Caco-2 (cell line): Measurements from ENCODE around the gene ZFPL1. TPM values are rescaled to one million over a fixed set of nuclear protein-coding genes. Genes with fewer than 3 reads are reported as not detected.

Experiments used
- BruUV-seq: library from RNA; stranded (reverse); fragments of 400-500 nt; replicated peaks from 2 replicates; lab custom pipeline; 2021; lab: Mats Ljungman, UMichigan
- CTCF ChIA-PET: fragments of 300-600 bp; sonication (Branson Sonifier 250); formaldehyde crosslinking; loops from one replicate; lab custom pipeline; 2022; ENCODE audit warnings: antibody characterized with exemption; lab: Charles Lee
- POLR2A ChIA-PET: fragments of 300-600 bp; sonication (Branson Sonifier 250); formaldehyde crosslinking; loops from one replicate; lab custom pipeline; 2022; ENCODE audit warnings: antibody characterized with exemption; lab: Charles Lee
- DNase-seq, 2 experiments: peaks; one replicate each; pipeline versions ENCODE4 v3.0.0 to v3.0.0-alpha.2; 2020 to 2022
- H3K27me3 ChIP-seq: replicated peaks from 2 replicates; pipeline ENCODE4 v1.6.0; 2011; ENCODE audit warnings: low read length; ENCODE audit not compliant: control insufficient read depth, insufficient read depth
- H3K36me3 ChIP-seq: 2 replicates; pipeline ENCODE4 v1.5.1; 2011; ENCODE audit warnings: low read length; ENCODE audit not compliant: control insufficient read depth, insufficient read depth
- H3K4me1 ChIP-seq: fragments of 250-450 bp; sonication (Bioruptor Pico); 2 replicates; pipeline ENCODE4 v1.5.1; 2020; ENCODE audit warnings: mild to moderate bottlenecking
- H3K4me3 ChIP-seq: 2 replicates; pipeline ENCODE4 v1.5.1; 2011; ENCODE audit warnings: low read depth, mild to moderate bottlenecking, control low read depth, low read length
- H3K9me3 ChIP-seq: fragments of 250-450 bp; sonication (Bioruptor Pico); 2 replicates; pipeline ENCODE4 v1.5.1; 2020; ENCODE audit warnings: mild to moderate bottlenecking, moderate library complexity
- H3K27ac Mint-ChIP-seq: one replicate; pipeline ENCODE4 v1.8.0; 2022; ENCODE audit warnings: mixed read lengths; ENCODE audit not compliant: unreplicated experiment
- H3K27me3 Mint-ChIP-seq: one replicate; pipeline ENCODE4 v1.8.0; 2022; ENCODE audit warnings: mixed read lengths; ENCODE audit not compliant: insufficient read depth, unreplicated experiment
- H3K36me3 Mint-ChIP-seq: one replicate; pipeline ENCODE4 v1.8.0; 2022; ENCODE audit warnings: mild to moderate bottlenecking, mixed read lengths; ENCODE audit not compliant: insufficient read depth, unreplicated experiment
- H3K4me1 Mint-ChIP-seq: one replicate; pipeline ENCODE4 v1.8.0; 2022; ENCODE audit warnings: low read depth, mixed read lengths; ENCODE audit not compliant: unreplicated experiment
- H3K4me3 Mint-ChIP-seq: one replicate; pipeline ENCODE4 v1.8.0; 2022; ENCODE audit warnings: mild to moderate bottlenecking, moderate library complexity, mixed read lengths; ENCODE audit not compliant: unreplicated experiment
- H3K9me3 Mint-ChIP-seq: one replicate; pipeline ENCODE4 v1.8.0; 2022; ENCODE audit warnings: mixed read lengths; ENCODE audit not compliant: unreplicated experiment
- CTCF ChIP-seq, 2 experiments: fragments of 200-600 bp in 1 of 2; IDR thresholded peaks; 1 replicate in 1 of 2; 2 replicates in 1 of 2; pipeline versions ENCODE4 v1.5.1 to v1.8.0; 2011 to 2022; ENCODE audit warnings: antibody characterized with exemption in 1 of 2, control low read depth in 1 of 2, inconsistent platforms in 1 of 2, low read depth in 1 of 2, low read length in 1 of 2, mild to moderate bottlenecking in 1 of 2, moderate library complexity in 1 of 2; ENCODE audit not compliant: insufficient read depth in 1 of 2, severe bottlenecking in 1 of 2, unreplicated experiment in 1 of 2
- intact Hi-C: fragments of 100-400 bp; cut with micrococcal nuclease; formaldehyde crosslinking; loops from one replicate; pipeline ENCODE4 v1.10.0; 2022; ENCODE audit not compliant: unreplicated experiment
- total RNA-seq: library from RNA; stranded (reverse); gene quantifications from 2 replicates; pipeline ENCODE4 v1.2.3, GENCODE V29; 2022

The ZFPL1 gene
- total RNA-seq, 1 experiment from 2014 or later = 46.0 TPM

GRCh38 chr11:65045728-65046127 is 38.3 kb upstream of the ZFPL1 start:
- ChIA-PET CTCF (no interaction called here), POLR2A (no interaction called here)
- intact Hi-C loops = no loop called here
- Histone ChIP-seq H3K36me3 (peaks cover 7% of the 10 kb centered on the region), H3K4me1 (peaks cover 11% of the 10 kb centered on the region; the same call in 1 of the 2 replicates), H3K4me3 (no peak overlapping the region), H3K9me3 (no peaks in the 10 kb centered on the region), H3K27me3 (no peaks in the 10 kb centered on the region)
- H3K27ac Mint-ChIP-seq = no peak overlapping the region
- no peak overlapping the region for H3K4me3 Mint-ChIP-seq
- peaks cover 22% of the 10 kb centered on the region for H3K36me3 Mint-ChIP-seq
- H3K9me3 Mint-ChIP-seq = no peaks in the 10 kb centered on the region
- no peak for DNase-seq
- BruUV-seq = no TSS peak
- no peaks in the 10 kb centered on the region for H3K4me1 Mint-ChIP-seq
- TF ChIP-seq CTCF (IDR thresholded peaks at IDR 0.05; ENCODE audit: insufficient read depth in 1 of 2, low read depth in 1 of 2, low read length in 1 of 2, severe bottlenecking in 1 of 2, unreplicated experiment in 1 of 2) = no peak
- H3K27me3 Mint-ChIP-seq = no peaks in the 10 kb centered on the region

- Histone ChIP-seq H3K9me3 (no peaks in the 10 kb centered on the region), H3K4me1 (0 out of 2 replicates have a peak, but pooled peaks cover 3% of the 10 kb centered on the region), H3K36me3 (peaks cover 7% of the 10 kb centered on the region), H3K4me3 (no peak overlapping the region), H3K27me3 (no peaks in the 10 kb centered on the region)
- DNase-seq = no peak
- Mint-ChIP-seq H3K9me3 (no peaks in the 10 kb centered on the region), H3K4me1 (no peaks in the 10 kb centered on the region), H3K4me3 (no peak overlapping the region), H3K36me3 (peaks cover 21% of the 10 kb centered on the region), H3K27me3 (no peaks in the 10 kb centered on the region), H3K27ac (no peak overlapping the region)
- intact Hi-C loops = no loop called here
- no TSS peak for BruUV-seq
- POLR2A ChIA-PET = no interaction called here
- CTCF ChIA-PET = no interaction called here
- no peak for TF ChIP-seq CTCF (IDR thresholded peaks at IDR 0.05; ENCODE audit: insufficient read depth in 1 of 2, low read depth in 1 of 2, low read length in 1 of 2, severe bottlenecking in 1 of 2, unreplicated experiment in 1 of 2)
Observed at GRCh38 chr11:65047581-65048422, 36.2 kb upstream of the ZFPL1 start.

GRCh38 chr11:65051398-65051858 is 32.6 kb upstream of the ZFPL1 start:
- Mint-ChIP-seq H3K27me3 (peaks cover 3% of the 10 kb centered on the region), H3K4me1 (no peaks in the 10 kb centered on the region), H3K36me3 (peaks cover 9% of the 10 kb centered on the region), H3K4me3 (no peak overlapping the region), H3K9me3 (no peaks in the 10 kb centered on the region), H3K27ac (no peak overlapping the region)
- no peak overlapping the region for H3K4me3 ChIP-seq
- H3K9me3 ChIP-seq = no peaks in the 10 kb centered on the region
- no peaks in the 10 kb centered on the region for H3K27me3 ChIP-seq
- no TSS peak for BruUV-seq
- H3K4me1 ChIP-seq = no peaks in the 10 kb centered on the region
- ChIA-PET CTCF (no interaction called here), POLR2A (no interaction called here)
- H3K36me3 ChIP-seq = no peaks in the 10 kb centered on the region
- no peak for DNase-seq
- no peak for TF ChIP-seq CTCF (IDR thresholded peaks at IDR 0.05; ENCODE audit: insufficient read depth in 1 of 2, low read depth in 1 of 2, low read length in 1 of 2, severe bottlenecking in 1 of 2, unreplicated experiment in 1 of 2)
- intact Hi-C loops = no loop called here
